Fibroblast of villous mesenchyme (primary cell): ENCODE results near the gene GPRIN3. TPM values are rescaled to one million over a fixed set of nuclear protein-coding genes. Genes with fewer than 3 reads are reported as not detected.
"Not testable (repeated sequence)": the region's sequence is repeated elsewhere in the genome, so short reads cannot be mapped to it uniquely, and the experiment has no call there.

Source experiments
- DNase-seq: peaks from one replicate; pipeline ENCODE4 v3.0.0-alpha.2; 2010; ENCODE audit warnings: low read depth
- H3K4me3 ChIP-seq: 2 replicates; pipeline ENCODE4 v1.5.1; 2011; ENCODE audit warnings: low read depth, mild to moderate bottlenecking, low read length
- CTCF ChIP-seq: IDR thresholded peaks from 2 replicates; pipeline ENCODE4 v1.5.1; 2012; ENCODE audit warnings: low read depth, mild to moderate bottlenecking, low read length; ENCODE audit not compliant: insufficient read depth
- total RNA-seq: library from RNA; depleted of rRNA; stranded (reverse); fragments of >200 nt; gene quantifications from 2 replicates; pipeline ENCODE4 v1.2.3, GENCODE V29; 2012

The GPRIN3 gene
- total RNA-seq, 1 donor, result 0.43 TPM

- no peak for DNase-seq
- TF ChIP-seq CTCF, result no peak
- H3K4me3 ChIP-seq, result no peak overlapping the region
These were observed 103.0 kb downstream of the GPRIN3 start for GRCh38 chr4:89204624-89205023.

GRCh38 chr4:89203902-89204301 lies 103.7 kb downstream of the GPRIN3 start:
- no peak for TF ChIP-seq CTCF
- no peak for DNase-seq
- H3K4me3 ChIP-seq, result no peak overlapping the region

- not testable (repeated sequence) for H3K4me3 ChIP-seq, DNase-seq
These were observed 108.2 kb downstream of the GPRIN3 start for GRCh38 chr4:89199394-89199793.

- no peak for TF ChIP-seq CTCF
- no peak for DNase-seq
- H3K4me3 ChIP-seq, result no peak overlapping the region
These were observed 109.7 kb downstream of the GPRIN3 start for GRCh38 chr4:89197920-89198319.

GRCh38 chr4:89196745-89197144 lies 110.9 kb downstream of the GPRIN3 start:
- no peak overlapping the region for H3K4me3 ChIP-seq
- DNase-seq, result no peak
- TF ChIP-seq CTCF, result no peak

- DNase-seq, result peak; percentile 20
- no peak for TF ChIP-seq CTCF
- H3K4me3 ChIP-seq, result no peak overlapping the region
These were observed 111.4 kb downstream of the GPRIN3 start for GRCh38 chr4:89196056-89196674.

- TF ChIP-seq CTCF, result no peak
- H3K4me3 ChIP-seq, result no peak overlapping the region
- DNase-seq, result no peak
These were observed 113.8 kb downstream of the GPRIN3 start for GRCh38 chr4:89193843-89194242.

Other genes starting within 250 kb of the GPRIN3 start
- gene TIGD2, start 196.3 kb downstream of the GPRIN3 start, total RNA-seq, result 12.2 and 12.5 TPM in 2 replicates